NAMALWA (cell line): ENCODE results near the gene GRID1.

Experiments used
- DNase-seq: peaks from one replicate; pipeline ENCODE4 v3.0.0-alpha.2; 2015; ENCODE audit warnings: low spot score

GRID1 gene

GRCh38 chr10:86209726-86210125 lies 156.9 kb downstream of the GRID1 start:
- no peak for DNase-seq

DNA sequence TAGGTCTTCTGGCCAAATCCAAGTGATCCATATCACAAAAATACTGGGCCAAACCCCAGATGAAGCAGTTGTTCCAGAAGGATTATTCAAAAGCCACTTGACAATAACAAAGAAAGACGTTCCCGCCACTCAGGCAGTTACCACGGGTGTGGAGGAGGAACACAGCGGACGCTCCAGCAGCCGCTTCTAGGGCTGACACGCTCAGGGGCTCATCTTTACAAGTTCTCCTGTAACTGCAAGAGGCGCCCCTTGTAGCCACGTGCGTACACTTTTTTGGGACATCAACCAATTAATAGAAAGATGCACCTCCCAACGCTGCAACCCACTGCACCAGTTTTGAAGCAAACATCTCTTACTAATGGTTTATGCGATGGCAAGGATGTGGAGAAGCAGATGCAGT lies 159.4 kb downstream of the GRID1 start:
- no peak for DNase-seq

GRCh38 chr10:86206240-86206579 lies 160.4 kb downstream of the GRID1 start:
- DNase-seq: no peak

- DNase-seq: no peak
These were observed 161.0 kb downstream of the GRID1 start for GRCh38 chr10:86205306-86206239.

DNA sequence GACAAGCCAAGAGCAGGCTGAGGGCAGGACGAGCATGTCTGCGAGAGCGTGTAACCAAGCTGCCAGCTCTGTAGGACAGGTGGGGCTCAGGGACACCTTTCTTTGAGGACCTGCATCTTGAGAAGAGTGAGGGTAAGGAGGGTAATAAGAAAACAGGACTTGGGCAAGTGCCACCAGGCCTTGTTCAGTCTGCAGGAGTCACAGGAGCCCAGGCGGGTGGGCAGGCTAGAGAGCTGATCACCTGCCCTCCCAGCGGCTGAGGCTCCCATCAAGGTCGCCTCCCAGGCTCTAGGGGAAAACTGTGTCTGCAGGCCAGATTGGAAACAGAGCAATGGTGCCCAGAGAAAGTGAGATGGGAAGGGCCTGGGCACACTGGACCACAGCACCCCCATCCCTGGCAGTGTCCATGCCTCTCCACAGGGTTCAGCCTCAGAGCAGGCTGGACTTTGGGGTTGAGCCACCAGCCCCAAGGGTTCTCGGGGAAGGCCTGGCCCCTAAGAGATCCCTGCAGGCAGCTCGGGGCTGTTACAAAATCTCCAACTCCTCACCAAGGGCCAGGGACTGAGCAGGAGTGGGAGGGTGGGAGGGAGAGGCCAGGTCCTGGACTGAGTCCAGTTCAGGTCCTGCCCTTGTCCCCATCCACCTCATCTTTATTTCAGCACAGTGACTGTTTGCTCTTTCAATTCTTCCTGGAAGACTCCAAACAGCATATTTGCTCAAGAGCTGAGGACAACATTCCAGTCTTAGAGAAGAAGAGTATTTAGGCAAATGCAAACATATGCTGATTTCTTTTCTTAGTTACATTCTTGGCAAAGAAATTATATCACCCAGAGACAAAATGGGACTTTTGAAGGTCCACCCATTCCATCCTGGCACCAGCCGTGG lies 161.9 kb downstream of the GRID1 start:
- no peak for DNase-seq

DNA sequence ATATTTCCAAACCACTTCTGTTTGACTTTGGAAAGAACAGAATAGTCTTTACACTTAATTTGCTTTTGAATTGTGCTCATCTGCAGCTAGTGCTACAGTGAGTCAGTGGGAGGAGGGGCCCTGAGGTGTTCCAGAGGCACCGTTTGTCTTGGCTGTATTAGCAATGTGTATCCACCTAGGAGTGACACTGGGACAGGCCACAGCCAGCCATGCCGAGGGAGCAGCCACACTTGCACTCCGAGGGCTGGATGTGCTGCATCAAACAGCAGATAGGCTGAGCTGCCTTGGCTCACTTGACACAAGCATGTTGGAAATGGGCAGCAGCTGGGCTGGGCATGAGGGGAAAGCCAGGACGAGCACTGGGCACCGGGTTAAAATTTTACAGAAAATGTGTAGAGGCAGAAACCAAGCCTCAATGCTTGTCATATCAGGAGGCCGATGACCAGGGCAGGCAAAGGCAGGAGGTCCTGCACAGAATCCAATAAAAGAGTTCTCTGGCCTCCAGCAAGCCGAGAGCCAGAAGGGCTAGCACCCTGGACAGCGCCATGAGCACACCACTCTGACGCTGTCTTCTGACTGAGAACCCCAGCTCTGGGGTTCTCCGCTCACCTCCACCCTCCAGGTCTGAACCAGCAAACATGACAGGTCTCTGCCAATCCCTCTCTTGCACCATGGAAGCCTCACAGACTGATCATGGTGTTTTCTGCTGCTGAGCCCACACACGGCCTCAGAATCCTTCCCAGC lies 163.3 kb downstream of the GRID1 start:
- DNase-seq: peak; percentile 23

- DNase-seq: no peak
These were observed 164.3 kb downstream of the GRID1 start for GRCh38 chr10:86202226-86202735.

- DNase-seq: no peak
These were observed 165.7 kb downstream of the GRID1 start for GRCh38 chr10:86200867-86201266.

- DNase-seq: no peak
These were observed 166.3 kb downstream of the GRID1 start for GRCh38 chr10:86200269-86200668.

- no peak for DNase-seq
These were observed 167.6 kb downstream of the GRID1 start for GRCh38 chr10:86199041-86199440.

DNA sequence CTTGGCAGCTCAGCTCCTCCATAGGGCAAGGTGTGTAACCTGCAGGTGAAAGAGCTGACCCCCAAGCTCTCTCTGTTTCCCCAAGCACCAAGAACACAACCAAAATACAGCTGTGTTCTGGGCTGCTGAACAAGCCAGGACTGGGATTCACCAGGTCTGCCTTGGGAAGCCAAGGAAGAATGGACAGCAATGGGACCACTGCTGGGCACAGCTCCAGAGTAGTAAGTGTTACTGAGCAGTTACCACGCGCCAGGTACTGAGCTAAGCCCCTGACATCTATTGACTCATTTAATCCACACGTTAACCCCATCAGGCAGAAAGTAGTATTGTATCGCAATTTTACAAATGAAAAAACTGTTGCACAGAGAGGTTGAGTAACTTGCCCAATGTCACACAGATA lies 168.3 kb downstream of the GRID1 start:
- no peak for DNase-seq

DNA sequence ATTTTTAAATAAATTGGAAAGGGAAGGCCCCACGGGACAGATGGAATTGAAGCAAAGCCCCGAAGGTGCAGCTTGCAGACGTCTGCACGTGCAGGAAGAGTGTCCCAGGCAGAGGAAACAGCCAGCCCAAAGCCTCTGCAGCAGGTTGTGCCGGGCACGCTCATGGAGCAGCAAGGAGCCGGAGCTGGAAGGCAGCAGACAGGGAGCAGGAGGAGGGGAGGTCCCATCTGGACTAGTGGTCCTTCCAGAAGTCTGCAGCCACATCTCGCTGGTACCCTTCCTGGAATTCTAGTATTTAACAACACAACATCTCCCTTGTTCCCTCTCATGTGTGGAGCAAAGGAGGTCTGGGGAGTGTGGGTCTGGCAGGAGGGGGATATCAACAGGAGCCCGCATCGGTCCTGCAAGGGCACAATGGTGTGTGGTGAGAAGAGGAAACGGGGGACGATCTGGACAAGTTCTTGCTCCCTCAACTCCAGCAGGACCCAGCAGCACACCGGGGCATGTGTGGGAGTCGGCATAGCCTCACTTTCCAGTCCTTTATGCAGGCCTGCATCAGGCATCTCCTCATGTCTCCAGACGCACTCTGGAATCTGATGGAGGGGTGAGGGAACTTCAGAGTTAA lies 169.3 kb downstream of the GRID1 start:
- DNase-seq: no peak

DNA sequence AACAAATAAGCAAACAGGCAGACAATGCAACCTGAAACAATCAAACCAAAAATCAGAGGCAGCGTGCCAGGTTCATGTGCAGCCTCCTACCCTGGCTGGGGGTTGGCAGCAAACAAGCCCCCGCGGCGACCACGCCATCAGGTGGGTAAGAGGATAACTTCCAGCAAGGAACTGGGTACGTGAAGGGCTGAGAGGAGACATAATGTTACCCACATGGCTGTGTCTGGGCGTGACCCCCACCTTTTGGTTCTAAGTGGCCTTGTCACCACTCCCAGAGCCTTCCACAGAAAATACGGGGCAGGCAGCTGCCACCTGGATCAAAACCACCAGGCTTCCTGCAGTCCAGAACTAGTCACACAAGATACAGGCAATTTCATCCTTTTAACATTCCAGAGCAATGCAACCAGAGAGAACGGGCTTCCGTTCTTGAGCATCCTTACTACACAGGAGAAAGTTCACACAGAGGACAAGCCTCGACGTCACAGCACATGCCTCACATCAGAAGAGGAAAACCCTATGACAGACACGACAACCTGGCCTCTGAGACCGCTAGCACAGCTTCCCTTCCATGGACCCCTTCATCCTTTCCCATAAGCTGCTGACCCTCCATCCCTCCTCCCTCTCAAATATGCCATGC lies 171.0 kb downstream of the GRID1 start:
- no peak for DNase-seq

DNA sequence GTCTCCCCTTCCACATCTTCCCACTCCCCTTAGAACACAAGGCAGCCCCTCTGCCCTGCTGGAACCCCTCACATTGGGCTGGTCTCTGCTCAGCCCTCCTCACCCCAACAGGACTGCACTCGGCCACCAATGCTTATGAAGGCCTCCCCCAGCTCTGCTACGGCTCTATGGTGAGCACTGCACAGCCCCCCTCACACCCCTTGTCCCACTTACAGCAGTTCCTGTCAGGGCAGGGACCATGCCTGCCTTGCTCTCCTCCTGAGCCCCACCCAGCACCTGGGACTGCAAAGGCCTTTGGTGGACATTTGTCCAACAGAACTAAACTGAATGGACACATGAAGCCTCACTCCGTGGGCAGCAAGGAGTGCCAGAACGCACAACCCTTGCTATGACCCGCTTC lies 171.9 kb downstream of the GRID1 start:
- DNase-seq: no peak

DNA sequence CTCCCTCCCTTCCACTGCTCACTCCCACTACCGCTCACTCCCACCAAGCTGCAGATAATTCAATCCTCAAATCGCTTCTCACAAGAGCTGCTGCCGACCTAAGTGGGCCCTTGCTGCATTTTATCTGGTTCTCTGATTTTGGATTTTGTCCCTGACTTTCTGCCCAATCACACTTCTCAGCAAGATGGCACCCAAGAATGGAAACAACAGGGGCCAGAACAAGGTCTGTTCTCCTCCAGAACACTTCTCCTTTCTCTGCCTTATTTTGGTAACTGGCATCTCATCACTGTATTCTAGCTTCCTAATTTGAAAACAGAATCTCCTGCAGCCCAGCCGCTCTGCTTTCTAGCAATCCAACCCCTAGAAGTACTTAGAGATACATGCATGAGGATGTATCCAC lies 172.8 kb downstream of the GRID1 start:
- DNase-seq: no peak

DNA sequence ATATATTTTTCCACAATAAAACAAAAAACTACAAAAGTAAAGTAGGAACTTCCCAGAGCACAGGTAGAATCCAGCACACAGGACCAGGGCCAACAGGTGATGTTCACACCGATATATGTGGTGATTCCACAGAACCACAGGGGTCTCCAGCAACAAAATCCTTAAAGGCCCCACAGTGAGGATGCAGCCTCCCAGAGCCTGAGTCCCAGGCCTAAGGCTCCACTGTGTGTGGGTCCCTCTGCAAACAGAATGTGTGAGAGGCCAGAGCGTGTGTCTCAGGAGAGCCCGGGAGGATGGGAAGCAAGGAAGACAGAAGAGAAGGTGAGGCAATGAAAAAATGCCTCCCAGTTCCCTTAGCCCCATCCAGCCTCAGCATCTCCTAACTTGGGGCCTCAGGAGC lies 173.9 kb downstream of the GRID1 start:
- DNase-seq: no peak

DNA sequence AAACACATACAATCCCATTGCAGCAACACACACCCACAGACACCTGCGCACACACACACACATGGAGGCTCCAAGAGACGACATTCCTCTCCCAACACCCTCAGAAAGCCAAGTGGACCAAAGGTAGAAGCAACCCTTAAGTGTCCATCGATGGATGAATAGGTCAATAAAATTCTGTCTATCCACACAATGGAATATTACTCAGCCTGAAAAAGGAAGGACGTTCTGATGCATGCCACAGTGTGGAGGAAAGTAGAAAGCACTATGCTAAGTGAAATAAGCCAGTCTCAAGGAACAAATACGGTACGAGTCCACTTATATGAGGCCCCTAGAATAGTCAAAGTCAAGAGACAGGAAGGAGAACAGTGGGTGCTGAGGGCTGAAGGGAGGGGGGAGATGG lies 174.4 kb downstream of the GRID1 start:
- DNase-seq: no peak

DNA sequence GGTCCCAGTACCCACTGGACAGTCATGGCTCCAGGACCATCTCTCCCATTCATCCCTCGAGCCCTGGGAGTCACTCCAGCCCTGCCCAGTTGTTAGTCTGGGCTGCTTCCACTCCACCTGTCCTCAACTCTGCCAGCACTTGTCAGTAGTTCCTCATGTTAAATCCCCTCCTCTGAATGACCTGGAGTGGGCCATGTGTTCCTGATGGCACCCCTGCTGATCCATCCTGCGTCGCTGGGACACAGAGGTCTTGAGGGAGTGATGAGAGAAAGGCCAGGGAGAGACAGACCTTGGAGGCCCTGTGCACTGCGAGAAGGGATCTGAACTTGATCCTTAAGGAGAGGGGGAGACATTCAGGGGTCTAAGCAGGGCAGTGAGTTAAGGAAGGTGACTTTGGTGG lies 174.9 kb downstream of the GRID1 start:
- no peak for DNase-seq

DNA sequence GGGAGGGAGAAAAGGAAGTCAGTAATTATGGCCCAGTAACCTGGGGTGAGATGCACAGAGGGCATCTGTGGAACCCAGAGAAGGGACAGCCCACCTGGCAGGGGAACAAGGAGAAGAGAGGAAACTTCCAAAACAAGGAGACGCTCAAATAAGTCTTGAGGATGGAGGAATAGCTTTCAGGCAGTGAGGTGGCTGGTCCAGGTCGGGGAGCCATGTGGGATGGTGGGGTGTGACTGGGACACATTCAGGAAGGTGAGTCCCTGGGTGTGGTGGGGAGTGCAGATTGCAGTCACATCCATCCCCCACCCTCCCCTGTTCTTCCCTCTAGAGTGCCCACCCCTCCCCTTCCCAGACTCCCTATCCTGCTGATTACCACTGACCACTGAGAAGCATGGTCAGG lies 175.4 kb downstream of the GRID1 start:
- DNase-seq: no peak

GRCh38 chr10:86190291-86190690 lies 176.3 kb downstream of the GRID1 start:
- DNase-seq: no peak

DNA sequence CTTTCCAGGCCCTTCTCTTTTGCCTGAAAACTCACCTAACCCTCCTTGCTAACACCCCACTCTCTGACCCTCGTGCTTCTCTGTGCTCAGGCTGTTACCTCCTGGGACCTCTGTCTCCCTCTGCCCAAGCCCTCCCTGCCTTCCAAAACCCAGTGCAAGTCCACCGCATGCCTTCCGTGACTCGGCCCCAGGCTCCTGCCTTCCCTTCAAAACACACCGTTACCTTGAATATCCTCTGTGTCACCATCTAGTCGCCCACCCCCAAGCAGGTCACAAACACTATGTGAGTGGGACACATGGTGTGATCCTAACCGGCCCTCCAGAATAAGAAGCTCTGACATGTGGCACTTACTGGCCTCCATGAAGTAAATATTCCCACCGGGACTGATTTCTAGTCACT lies 176.7 kb downstream of the GRID1 start:
- no peak for DNase-seq
